GM12891 (cell line): ENCODE results near the gene ARHGEF18.

Experiments
- PAX5 ChIP-seq: IDR thresholded peaks from 2 replicates; pipeline ENCODE4 v1.6.1; 2011; ENCODE audit warnings: low read length, moderate library complexity, mild to moderate bottlenecking; ENCODE audit not compliant: insufficient read depth, severe bottlenecking
- POLR2A ChIP-seq: IDR thresholded peaks from 2 replicates; pipeline ENCODE4 v1.6.1; 2011; ENCODE audit warnings: low read depth, low read length, control low read depth
- POLR2AphosphoS5 ChIP-seq: IDR thresholded peaks from 2 replicates; pipeline ENCODE4 v1.6.1; 2011; ENCODE audit warnings: low read depth, low read length, control low read depth
- SPI1 ChIP-seq: IDR thresholded peaks from 2 replicates; pipeline ENCODE4 v1.6.1; 2011; ENCODE audit warnings: low read depth, low read length, control low read depth

GRCh38 chr19:7385062-7385461, 36.3 kb downstream of the ARHGEF18 start:
- TF ChIP-seq POLR2AphosphoS5 (no peak), POLR2A (no peak), PAX5 (no peak), SPI1 (no peak)
